HCT116 (cell line): ENCODE data around the gene CTBP2. TPM values are rescaled to one million over a fixed set of nuclear protein-coding genes. Genes with fewer than 3 reads are reported as not detected.

ENCODE experiments used
- ATAC-seq: fragments of 200-7000 bp; cut with Tn5 transposase; 2 replicates; pipeline ENCODE4 v1.9.1; 2020; ENCODE audit warnings: mild to moderate bottlenecking, moderate library complexity
- BruUV-seq: library from RNA; stranded (reverse); fragments of 400-500 nt; replicated peaks from 2 replicates; lab custom pipeline; 2021; lab: Mats Ljungman, UMichigan
- CTCF ChIA-PET: fragments of 300-600 bp; sonication (Branson Sonifier 250); formaldehyde crosslinking; loops from one replicate; lab custom pipeline; 2021; ENCODE audit warnings: antibody characterized with exemption; lab: Charles Lee
- POLR2A ChIA-PET: fragments of 300-600, 350-600 bp; sonication (Branson Sonifier 250); formaldehyde crosslinking; loops from one replicate; lab custom pipeline; 2021; ENCODE audit warnings: antibody characterized with exemption; lab: Charles Lee
- RAD21 ChIA-PET, 2 experiments: fragments of 300-600 bp; sonication (Branson Sonifier 250); formaldehyde crosslinking; loops; one replicate each; lab custom pipeline; 2023; ENCODE audit warnings: low total read pairs in 2 of 2; ENCODE audit not compliant: uncharacterized antibody in 2 of 2, unreplicated experiment in 2 of 2, low non-redundant PET in 1 of 2; lab: Charles Lee
- DNase-seq: peaks from one replicate; pipeline ENCODE4 v3.0.0-alpha.2; 2010; ENCODE audit warnings: low read depth, low spot score
- H2AFZ ChIP-seq: fragments of 200-600 bp; shearing (Covaris generic), sonication (generic); 2 replicates; pipeline ENCODE4 v1.6.1; 2017; ENCODE audit warnings: low read depth, mixed run types, mixed read lengths, antibody characterized with exemption, low read length; ENCODE audit not compliant: poor library complexity, severe bottlenecking
- H3K27ac ChIP-seq: 2 replicates; pipeline ENCODE4 v1.5.1; 2012; ENCODE audit warnings: low read depth, low read length
- H3K27me3 ChIP-seq: fragments of 200-600 bp; sonication (generic); 2 replicates; pipeline ENCODE4 v1.6.1; 2016; ENCODE audit warnings: mixed run types, low read length, mixed read lengths; ENCODE audit not compliant: insufficient read depth
- H3K36me3 ChIP-seq, 2 experiments: fragments of 200-500 bp in 1 of 2; fragments of 200-600 bp in 1 of 2; sonication (Bioruptor generic) in 1 of 2; sonication (generic) in 1 of 2; 2 replicates each; pipeline versions ENCODE4 v1.5.1 to v1.6.1; 2014 to 2016; ENCODE audit warnings: low read length in 2 of 2, inconsistent platforms in 1 of 2, mixed read lengths in 1 of 2, mixed run types in 1 of 2; ENCODE audit not compliant: insufficient read depth in 2 of 2, control insufficient read depth in 1 of 2
- H3K4me1 ChIP-seq, 2 experiments: fragments of 200-600 bp in 1 of 2; sonication (generic) in 1 of 2; 2 replicates each; pipeline versions ENCODE4 v1.5.1 to v1.6.1; 2012 to 2017; ENCODE audit warnings: low read length in 2 of 2, inconsistent platforms in 1 of 2, mild to moderate bottlenecking in 1 of 2, mixed read lengths in 1 of 2, mixed run types in 1 of 2, moderate library complexity in 1 of 2; ENCODE audit not compliant: insufficient read depth in 2 of 2, control insufficient read depth in 1 of 2
- H3K4me2 ChIP-seq: fragments of 200-600 bp; sonication (generic); 2 replicates; pipeline ENCODE4 v1.6.1; 2017; ENCODE audit warnings: mixed run types, low read length, mixed read lengths
- H3K4me3 ChIP-seq, 2 experiments: fragments of 200-600 bp in 1 of 2; sonication (generic) in 1 of 2; replicated peaks in 1 of 2; 2 replicates each; pipeline ENCODE4 v1.5.1; 2011 to 2016; ENCODE audit warnings: low read length in 2 of 2, control low read depth in 1 of 2, low read depth in 1 of 2, mild to moderate bottlenecking in 1 of 2, mixed read lengths in 1 of 2, mixed run types in 1 of 2
- H3K79me2 ChIP-seq: fragments of 200-600 bp; sonication (generic); 2 replicates; pipeline ENCODE4 v1.6.1; 2017; ENCODE audit warnings: mild to moderate bottlenecking, mixed run types, low read length, moderate library complexity, mixed read lengths; ENCODE audit not compliant: insufficient read depth
- H3K9ac ChIP-seq: fragments of 200-600 bp; sonication (generic); 2 replicates; pipeline ENCODE4 v1.6.1; 2016; ENCODE audit warnings: low read length, mixed read lengths
- H3K9me2 ChIP-seq: fragments of 200-600 bp; sonication (generic), shearing (Covaris generic); 2 replicates; pipeline ENCODE4 v1.6.1; 2017; ENCODE audit warnings: mixed run types, mild to moderate bottlenecking, moderate library complexity; ENCODE audit not compliant: insufficient read depth
- H3K9me3 ChIP-seq, 2 experiments: fragments of 200-500 bp in 1 of 2; fragments of 200-600 bp in 1 of 2; sonication (Bioruptor generic) in 1 of 2; sonication (generic) in 1 of 2; 2 replicates each; pipeline ENCODE4 v1.6.1; 2014 to 2017; ENCODE audit warnings: low read length in 2 of 2, mixed read lengths in 2 of 2, inconsistent platforms in 1 of 2, low read depth in 1 of 2, mild to moderate bottlenecking in 1 of 2, mixed run types in 1 of 2, moderate library complexity in 1 of 2; ENCODE audit not compliant: control insufficient read depth in 1 of 2, insufficient read depth in 1 of 2
- H4K20me1 ChIP-seq: fragments of 200-600 bp; sonication (generic), shearing (Covaris generic); 2 replicates; pipeline ENCODE4 v1.6.1; 2017; ENCODE audit warnings: mixed run types, mild to moderate bottlenecking, moderate library complexity; ENCODE audit not compliant: insufficient read depth
- ATF3 ChIP-seq: IDR thresholded peaks from 2 replicates; pipeline ENCODE4 v1.6.1; 2012
- CBX3 ChIP-seq: IDR thresholded peaks from 2 replicates; pipeline ENCODE4 v1.6.1; 2012; ENCODE audit warnings: low read depth
- CTCF ChIP-seq, 3 experiments: fragments of 200-600 bp in 1 of 3; sonication (generic) in 1 of 3; IDR thresholded peaks in 2 of 3; conservative IDR thresholded peaks in 1 of 3; 2 replicates each; pipeline ENCODE4 v1.5.1; 2012 to 2017; ENCODE audit warnings: low read depth in 2 of 3, low read length in 2 of 3, antibody characterized with exemption in 1 of 3, borderline replicate concordance in 1 of 3, control low read depth in 1 of 3, mild to moderate bottlenecking in 1 of 3, mixed read lengths in 1 of 3, mixed run types in 1 of 3, moderate library complexity in 1 of 3; ENCODE audit not compliant: insufficient read depth in 1 of 3
- ELF1 ChIP-seq: IDR thresholded peaks from 2 replicates; pipeline ENCODE4 v1.6.1; 2012; ENCODE audit warnings: low read depth, borderline replicate concordance
- EZH2 ChIP-seq: fragments of 200-600 bp; sonication (generic); IDR thresholded peaks from 2 replicates; pipeline ENCODE4 v1.6.1; 2017; ENCODE audit warnings: antibody characterized with exemption, mixed run types
- EZH2phosphoT487 ChIP-seq: fragments of 200-600 bp; IDR thresholded peaks from 2 replicates; pipeline ENCODE4 v1.6.1; 2018; ENCODE audit warnings: antibody characterized with exemption, borderline replicate concordance
- FOSL1 ChIP-seq: IDR thresholded peaks from 2 replicates; pipeline ENCODE4 v1.6.1; 2012; ENCODE audit warnings: low read depth
- POLR2A ChIP-seq: IDR thresholded peaks from 2 replicates; pipeline ENCODE4 v1.7.0; 2011; ENCODE audit warnings: borderline replicate concordance; ENCODE audit not compliant: insufficient read depth, insufficient read length; ENCODE audit errors: extremely low read depth
- RAD21 ChIP-seq: IDR thresholded peaks from 2 replicates; pipeline ENCODE4 v1.6.1; 2012; ENCODE audit warnings: low read depth, mild to moderate bottlenecking
- SP1 ChIP-seq: IDR thresholded peaks from 2 replicates; pipeline ENCODE4 v1.6.1; 2012; ENCODE audit warnings: low read depth
- TCF7L2 ChIP-seq: IDR thresholded peaks from 2 replicates; pipeline ENCODE4 v1.7.0; 2011; ENCODE audit warnings: borderline replicate concordance, inconsistent platforms; ENCODE audit not compliant: insufficient read depth, insufficient read length; ENCODE audit errors: extremely low read depth
- YY1 ChIP-seq: IDR thresholded peaks from 2 replicates; pipeline ENCODE4 v1.6.1; 2011; ENCODE audit warnings: low read length, low read depth, moderate library complexity, mild to moderate bottlenecking; ENCODE audit not compliant: insufficient replicate concordance; ENCODE audit errors: extremely low read depth
- ZFX ChIP-seq: fragments of 450-650 bp; IDR thresholded peaks from 2 replicates; pipeline ENCODE4 v1.6.1; 2017
- ZNF274 ChIP-seq: fragments of 200-500 bp; sonication (Bioruptor generic); IDR thresholded peaks from 2 replicates; pipeline ENCODE4 v1.6.1; 2014; ENCODE audit warnings: mild to moderate bottlenecking, low read depth, low read length, inconsistent platforms
- intact Hi-C: fragments of 100-400 bp; cut with micrococcal nuclease; formaldehyde crosslinking; loops from 2 replicates; pipeline ENCODE4 v1.10.0; 2022
- total RNA-seq: library from RNA; stranded (reverse); gene quantifications from one replicate; pipeline ENCODE4 v1.2.1, GENCODE V29; 2021; ENCODE audit not compliant: unreplicated experiment

CTBP2 gene
- total RNA-seq, 1 experiment from 2014 or later = 144 TPM

- Histone ChIP-seq H4K20me1 (peaks cover 15% of the 10 kb centered on the region; the same call in 1 of the 2 replicates), H3K9ac (no peak overlapping the region), H3K27me3 (no peaks in the 10 kb centered on the region), H3K9me3 (no peaks in the 10 kb centered on the region), H3K27ac (no peak overlapping the region), H3K4me3 (no peak overlapping the region), H3K4me2 (no peak overlapping the region), H3K36me3 (peaks cover 0 to 31% of the 10 kb centered on the region in 2 experiments; a peak in 1 of 4 replicates), H2AFZ (no peak overlapping the region), H3K79me2 (peaks cover 99% of the 10 kb centered on the region), H3K4me1 (peaks cover 0 to 28% of the 10 kb centered on the region in 2 experiments; a peak in 1 of 4 replicates), H3K9me2 (no peaks in the 10 kb centered on the region)
- RAD21 ChIA-PET = no interaction called here
- CTCF ChIA-PET = no interaction called here
- no peak for TF ChIP-seq EZH2phosphoT487
- TF ChIP-seq SP1 = no peak
- POLR2A ChIA-PET = no interaction called here
- DNase-seq (no peak), ATAC-seq (no peak)
- BruUV-seq = no TSS peak
- intact Hi-C loops = no loop called here
Observed at GRCh38 chr10:125135771-125136035, 24.7 kb downstream of the CTBP2 start.

- no peak overlapping the region for H3K4me3 ChIP-seq
- H3K4me2 ChIP-seq = no peak overlapping the region
- no peaks in the 10 kb centered on the region for H3K9me3 ChIP-seq
- H3K27me3 ChIP-seq = no peaks in the 10 kb centered on the region
- peaks cover 15% of the 10 kb centered on the region; the same call in 1 of the 2 replicates for H4K20me1 ChIP-seq
- H3K4me1 ChIP-seq = peaks cover 0 to 28% of the 10 kb centered on the region in 2 experiments; a peak in 1 of 4 replicates
- RAD21 ChIA-PET = interaction anchor here in 1 of 2 experiments (0.6 kb wide), 1 partner anchor 8 kb away, joined by 3 read pairs; no protein-coding TSS in a partner anchor
- intact Hi-C loops = no loop called here
- no peak for TF ChIP-seq CBX3
- TF ChIP-seq ATF3 = no peak
- no peak for TF ChIP-seq EZH2phosphoT487
- TF ChIP-seq CTCF (IDR thresholded peaks at IDR 0.05 in 2 of 3, conservative IDR thresholded peaks at IDR 0.05 in 1 of 3; ENCODE audit: borderline replicate concordance in 1 of 3, insufficient read depth in 1 of 3, low read depth in 2 of 3, low read length in 2 of 3) = no peak
- no peak for TF ChIP-seq FOSL1
- TF ChIP-seq ZFX = no peak
- no peak for TF ChIP-seq TCF7L2
- TF ChIP-seq POLR2A = no peak
- no peak for TF ChIP-seq EZH2
- TF ChIP-seq ELF1 = no peak
- TF ChIP-seq YY1 = no peak
- TF ChIP-seq RAD21 = no peak
- no peak for TF ChIP-seq SP1
- TF ChIP-seq ZNF274 = no peak
- POLR2A ChIA-PET = no interaction called here
- CTCF ChIA-PET = no interaction called here
- ATAC-seq (no peak), DNase-seq (no peak)
- no peak overlapping the region for H3K9ac ChIP-seq
- no peaks in the 10 kb centered on the region for H3K9me2 ChIP-seq
- peaks cover 0 to 31% of the 10 kb centered on the region in 2 experiments; a peak in 1 of 4 replicates for H3K36me3 ChIP-seq
- H3K27ac ChIP-seq = no peak overlapping the region
- BruUV-seq = no TSS peak
- no peak overlapping the region for H2AFZ ChIP-seq
- H3K79me2 ChIP-seq = peaks cover 99% of the 10 kb centered on the region
Observed at GRCh38 chr10:125134916-125135770, 25.2 kb downstream of the CTBP2 start.
